Gastrocnemius medialis (tissue), 4 donors: Measurements from ENCODE around the gene IGFBP2. TPM values are rescaled to one million over a fixed set of nuclear protein-coding genes. Genes with fewer than 3 reads are reported as not detected.
A peak's percentile ranks its signal among the peaks of the same experiment; 100 is the strongest.

Experiments
- ATAC-seq, 2 donors: fragments of 150-250 bp; one replicate each; pipeline ENCODE4 v1.9.1; 2016
- DNase-seq, 2 donors: peaks; one replicate each; pipeline ENCODE4 v3.0.0-alpha.2; 2019
- H3K27ac ChIP-seq, 4 donors: fragments of 200-600 bp; sonication (generic); 1 replicate in 1 of 4; 2 replicates in 3 of 4; pipeline ENCODE4 v1.5.1; 2016 to 2018; ENCODE audit warnings: mild to moderate bottlenecking in 2 of 4, moderate library complexity in 1 of 4
- H3K27me3 ChIP-seq, 3 donors: fragments of 200-600 bp; sonication (generic) in 2 of 3; 1 replicate in 1 of 3; 2 replicates in 2 of 3; pipeline versions ENCODE4 v1.5.1 to v1.6.0; 2016 to 2019; ENCODE audit warnings: mild to moderate bottlenecking in 1 of 3, moderate library complexity in 1 of 3
- H3K36me3 ChIP-seq, 2 donors: fragments of 200-600 bp; sonication (generic) in 1 of 2; one replicate each; pipeline ENCODE4 v1.5.1; 2017 to 2018
- H3K4me1 ChIP-seq, 2 donors: fragments of 200-600 bp; sonication (generic) in 1 of 2; one replicate each; pipeline ENCODE4 v1.5.1; 2016 to 2017; ENCODE audit warnings: mild to moderate bottlenecking in 2 of 2
- H3K4me3 ChIP-seq, 4 donors: fragments of 200-600 bp; sonication (generic) in 3 of 4; 1 replicate in 1 of 4; 2 replicates in 3 of 4; pipeline ENCODE4 v1.5.1; 2016 to 2019; ENCODE audit warnings: mild to moderate bottlenecking in 2 of 4
- H3K9me3 ChIP-seq, 3 donors: fragments of 200-600 bp; sonication (generic) in 2 of 3; 1 replicate in 1 of 3; 2 replicates in 2 of 3; pipeline ENCODE4 v1.5.1; 2016 to 2019
- POLR2A ChIP-seq, 2 donors: fragments of 450-650 bp; IDR thresholded peaks; one replicate each; pipeline ENCODE4 v1.6.1; 2017; ENCODE audit warnings: antibody characterized with exemption in 2 of 2, mild to moderate bottlenecking in 2 of 2, moderate library complexity in 2 of 2
- in situ Hi-C, 4 donors: fragments of 200-750 bp; cut with MboI; loops; one replicate each; pipeline versions ENCODE4 v1.15.0 to v1.8.0; 2017; ENCODE audit warnings: low sequenced_read_pairs in 4 of 4
- intact Hi-C: fragments of 100-400 bp; cut with DNase I; formaldehyde crosslinking; loops from one replicate; pipeline ENCODE4 v1.15.1; 2023; ENCODE audit warnings: low total_unique reads
- total RNA-seq, 4 donors: library from RNA; depleted of rRNA; stranded (reverse); fragments of >200 nt; gene quantifications; one replicate each; pipeline versions ENCODE4 v1.1.0 to v1.2.3, GENCODE V29; 2016
- TF ChIP-seq, protein P1 (sequence below), 5 experiments: fragments of 450-650 bp in 3 of 5; fragments of 200-600 bp in 2 of 5; sonication (generic) in 2 of 5; IDR thresholded peaks in 4 of 5; conservative IDR thresholded peaks in 1 of 5; 1 replicate in 4 of 5; 2 replicates in 1 of 5; pipeline ENCODE4 v1.5.1; 2016 to 2019; ENCODE audit warnings: antibody characterized with exemption in 5 of 5, mild to moderate bottlenecking in 3 of 5, moderate library complexity in 3 of 5

IGFBP2 gene
- 10 to 100 TPM; 14.3 to 44.4 (median 23.6) TPM for total RNA-seq

DNA sequence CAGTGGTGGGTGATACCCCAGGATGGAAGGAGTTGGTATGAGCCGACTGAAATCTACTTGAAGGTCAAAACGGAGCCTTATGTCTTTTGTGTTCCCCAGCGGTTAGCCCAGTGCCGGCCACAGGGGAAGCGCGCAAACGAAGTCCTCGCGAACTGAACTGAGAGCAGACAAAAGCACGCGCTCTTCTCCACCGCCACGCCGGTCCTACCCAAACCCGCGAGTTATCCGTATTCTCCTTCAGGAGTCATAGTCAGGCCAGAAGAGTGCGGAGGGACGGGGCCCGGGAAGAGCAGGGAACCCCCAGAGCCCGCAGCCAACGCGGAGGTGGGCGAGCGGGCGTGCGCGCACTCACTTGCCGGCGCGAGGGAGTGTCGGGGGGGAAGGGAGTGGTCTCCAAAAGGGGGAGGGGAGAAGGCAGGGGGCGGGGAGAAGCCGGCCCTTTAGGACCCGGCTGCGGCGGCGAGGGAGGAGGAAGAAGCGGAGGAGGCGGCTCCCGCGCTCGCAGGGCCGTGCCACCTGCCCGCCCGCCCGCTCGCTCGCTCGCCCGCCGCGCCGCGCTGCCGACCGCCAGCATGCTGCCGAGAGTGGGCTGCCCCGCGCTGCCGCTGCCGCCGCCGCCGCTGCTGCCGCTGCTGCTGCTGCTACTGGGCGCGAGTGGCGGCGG is at the start of gene IGFBP2:
TSS of gene IGFBP2 (plus strand) at position 469 of the 664 bp plus-strand sequence. CDS start at position 573, 104 bp downstream.
- Histone ChIP-seq H3K27me3 (peaks cover 37 to 41% (median 37%) of the 10 kb centered on the region in 3 donors), H3K4me1 (peaks cover 4 to 14% of the 10 kb centered on the region in 2 donors), H3K27ac (peak within 1 kb of the TSS in 3 of 4 donors; percentile 19 to 55 (median 27)), H3K36me3 (no peaks in the 10 kb centered on the region), H3K4me3 (peak within 1 kb of the TSS; percentile 56 to 61 (median 58)), H3K9me3 (no peaks in the 10 kb centered on the region)
- peak in 1 of 2 donors; percentile 10 for TF ChIP-seq POLR2A (IDR thresholded peaks at IDR 0.05)
- TF ChIP-seq, protein P1, sequence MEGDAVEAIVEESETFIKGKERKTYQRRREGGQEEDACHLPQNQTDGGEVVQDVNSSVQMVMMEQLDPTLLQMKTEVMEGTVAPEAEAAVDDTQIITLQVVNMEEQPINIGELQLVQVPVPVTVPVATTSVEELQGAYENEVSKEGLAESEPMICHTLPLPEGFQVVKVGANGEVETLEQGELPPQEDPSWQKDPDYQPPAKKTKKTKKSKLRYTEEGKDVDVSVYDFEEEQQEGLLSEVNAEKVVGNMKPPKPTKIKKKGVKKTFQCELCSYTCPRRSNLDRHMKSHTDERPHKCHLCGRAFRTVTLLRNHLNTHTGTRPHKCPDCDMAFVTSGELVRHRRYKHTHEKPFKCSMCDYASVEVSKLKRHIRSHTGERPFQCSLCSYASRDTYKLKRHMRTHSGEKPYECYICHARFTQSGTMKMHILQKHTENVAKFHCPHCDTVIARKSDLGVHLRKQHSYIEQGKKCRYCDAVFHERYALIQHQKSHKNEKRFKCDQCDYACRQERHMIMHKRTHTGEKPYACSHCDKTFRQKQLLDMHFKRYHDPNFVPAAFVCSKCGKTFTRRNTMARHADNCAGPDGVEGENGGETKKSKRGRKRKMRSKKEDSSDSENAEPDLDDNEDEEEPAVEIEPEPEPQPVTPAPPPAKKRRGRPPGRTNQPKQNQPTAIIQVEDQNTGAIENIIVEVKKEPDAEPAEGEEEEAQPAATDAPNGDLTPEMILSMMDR (IDR thresholded peaks at IDR 0.05 in 4 of 5, conservative IDR thresholded peaks at IDR 0.05 in 1 of 5): no peak
- in situ Hi-C loops: no loop called here
- intact Hi-C loops: no loop called here
- DNase-seq (no peak), ATAC-seq (peak; percentile 18 to 23)

DNA sequence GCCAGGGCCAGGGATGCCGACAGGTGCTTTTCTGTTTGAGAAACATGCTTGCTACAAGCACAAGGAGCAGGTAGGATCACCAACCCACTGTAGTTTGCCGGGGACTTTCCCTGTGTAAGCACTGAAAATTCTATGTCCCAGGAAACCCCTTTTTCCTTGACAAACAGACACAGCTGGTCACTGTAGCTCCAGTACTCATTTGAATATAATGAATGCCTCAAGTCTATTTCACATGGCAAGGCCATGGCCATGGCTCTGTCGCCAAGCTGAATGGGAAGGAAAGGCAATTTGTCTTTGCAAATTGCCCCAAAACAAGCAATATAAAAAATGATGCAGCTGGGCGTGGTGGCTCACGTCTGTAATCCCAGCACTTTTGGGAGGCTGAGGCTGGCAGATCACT is 49.6 kb upstream of the IGFBP2 start:
- H3K4me3 ChIP-seq: no peak overlapping the region
- no peak for ATAC-seq
- no peaks in the 10 kb centered on the region for H3K9me3 ChIP-seq
- intact Hi-C loops: no loop called here
- no peaks in the 10 kb centered on the region for H3K36me3 ChIP-seq
- H3K27ac ChIP-seq: no peak overlapping the region
- no peaks in the 10 kb centered on the region for H3K27me3 ChIP-seq
- in situ Hi-C loops: no loop called here
- TF ChIP-seq, protein P1 (IDR thresholded peaks at IDR 0.05 in 4 of 5, conservative IDR thresholded peaks at IDR 0.05 in 1 of 5): no peak
- no peak for TF ChIP-seq POLR2A (IDR thresholded peaks at IDR 0.05)
- no peak for DNase-seq
- H3K4me1 ChIP-seq: peaks cover 0 to 3% of the 10 kb centered on the region in 2 donors

DNA sequence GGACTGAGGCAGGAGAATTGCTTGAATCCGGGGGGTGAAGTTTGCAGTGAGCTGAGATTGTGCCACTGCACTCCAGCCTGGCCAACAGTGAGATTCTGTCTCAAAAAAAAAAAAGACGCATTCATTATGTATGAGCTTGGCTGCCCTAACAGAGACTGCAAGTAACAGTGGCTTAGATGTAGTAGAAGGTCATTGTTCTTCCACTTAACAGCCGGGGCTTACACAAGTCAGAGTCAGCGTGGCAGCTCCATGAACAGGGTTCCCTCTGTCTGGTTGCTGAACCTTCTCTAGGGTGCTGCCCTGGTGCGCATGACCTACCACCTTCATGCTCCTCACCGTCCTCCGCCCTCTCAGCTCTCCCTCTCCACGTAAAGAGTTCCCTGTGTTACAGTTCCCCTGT is 49.1 kb upstream of the IGFBP2 start:
- ATAC-seq (no peak), DNase-seq (no peak)
- TF ChIP-seq, protein P1 (IDR thresholded peaks at IDR 0.05 in 4 of 5, conservative IDR thresholded peaks at IDR 0.05 in 1 of 5): no peak
- TF ChIP-seq POLR2A (IDR thresholded peaks at IDR 0.05): no peak
- Histone ChIP-seq H3K36me3 (no peaks in the 10 kb centered on the region), H3K27me3 (no peaks in the 10 kb centered on the region), H3K9me3 (no peaks in the 10 kb centered on the region), H3K27ac (no peak overlapping the region), H3K4me1 (peaks cover 0 to 6% of the 10 kb centered on the region in 2 donors), H3K4me3 (no peak overlapping the region)
- in situ Hi-C loops: no loop called here
- intact Hi-C loops: no loop called here

DNA sequence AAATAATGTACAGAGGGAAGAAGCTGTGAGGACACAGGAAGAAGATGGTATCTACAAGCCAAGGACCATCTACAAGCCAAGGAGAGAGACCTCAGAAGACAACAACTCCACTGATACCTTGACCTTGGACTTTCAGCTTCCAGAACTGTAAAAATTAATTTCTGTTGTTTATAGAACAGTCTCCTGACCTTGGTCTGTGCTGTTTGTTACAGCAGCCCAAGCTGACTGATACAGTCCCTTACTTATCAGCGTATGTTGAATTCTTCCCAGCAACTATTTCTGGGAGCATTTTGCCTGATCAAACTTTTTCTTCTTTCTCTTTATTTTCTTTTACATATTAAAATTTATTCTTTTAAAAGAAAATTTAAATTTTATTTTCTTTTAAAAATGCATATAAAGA is 47.8 kb upstream of the IGFBP2 start:
- ATAC-seq (no peak), DNase-seq (no peak)
- H3K27me3 ChIP-seq: no peaks in the 10 kb centered on the region
- no peak overlapping the region for H3K4me3 ChIP-seq
- no peak overlapping the region for H3K27ac ChIP-seq
- intact Hi-C loops: no loop called here
- TF ChIP-seq POLR2A (IDR thresholded peaks at IDR 0.05): no peak
- TF ChIP-seq, protein P1 (IDR thresholded peaks at IDR 0.05 in 4 of 5, conservative IDR thresholded peaks at IDR 0.05 in 1 of 5): no peak
- H3K36me3 ChIP-seq: no peaks in the 10 kb centered on the region
- peaks cover 0 to 12% of the 10 kb centered on the region in 2 donors for H3K4me1 ChIP-seq
- H3K9me3 ChIP-seq: no peaks in the 10 kb centered on the region
- in situ Hi-C loops: no loop called here
